Measurements from ENCODE around the gene PLAAT3.
A peak's percentile ranks its signal among the peaks of the same experiment; 100 is the strongest.
"Not testable (repeated sequence)": the region's sequence is repeated elsewhere in the genome, so short reads cannot be mapped to it uniquely, and the experiment has no call there.

The PLAAT3 gene

DNA sequence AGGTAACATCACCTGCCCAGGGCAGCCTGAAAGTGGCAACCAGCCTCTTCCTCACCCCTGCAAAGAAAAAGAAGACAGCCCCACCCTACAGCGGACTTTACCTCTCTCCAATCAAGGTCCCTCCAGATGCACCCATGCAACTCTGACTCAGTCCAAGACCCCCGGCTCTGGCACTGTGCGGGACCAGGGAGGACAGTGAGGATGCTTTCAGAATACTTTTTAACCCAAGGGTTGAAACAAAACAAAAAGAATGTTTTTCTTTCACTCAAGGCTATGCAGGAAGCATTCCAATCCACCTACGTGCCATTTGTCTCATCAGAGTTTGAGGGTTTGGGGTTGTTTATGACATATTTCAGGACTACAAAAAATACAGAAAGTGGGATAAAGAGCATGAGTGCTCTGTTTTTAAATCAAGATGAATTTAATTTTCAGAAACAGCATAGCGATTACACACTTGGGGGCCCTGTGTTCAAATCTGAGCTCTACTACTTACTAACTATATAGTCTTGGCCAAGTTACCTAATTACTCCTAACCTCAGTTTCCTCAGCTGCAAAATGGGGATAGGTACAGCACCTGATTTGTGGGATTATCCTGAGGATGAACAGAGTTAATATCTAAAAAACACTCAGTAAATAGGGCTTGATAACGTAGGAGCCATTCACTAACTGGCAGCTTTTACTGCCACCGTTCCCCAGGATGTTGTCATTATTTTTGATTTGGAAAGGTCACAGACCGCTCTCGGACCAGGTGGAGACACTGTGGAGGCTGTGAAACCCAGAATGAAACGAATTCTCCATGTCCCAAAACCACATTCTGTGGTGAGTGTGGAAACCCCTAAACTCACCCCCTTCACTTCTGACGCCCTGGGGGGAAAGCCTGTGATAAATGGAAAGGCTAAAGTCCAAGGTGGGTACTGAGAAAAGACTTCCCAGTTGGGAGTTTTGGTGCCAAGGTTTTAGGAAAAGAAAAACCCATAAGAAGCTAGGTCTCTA, 5.6 kb downstream of the PLAAT3 start:
- DNase-seq (ENCODE audit: low spot score) = no peak

DNA sequence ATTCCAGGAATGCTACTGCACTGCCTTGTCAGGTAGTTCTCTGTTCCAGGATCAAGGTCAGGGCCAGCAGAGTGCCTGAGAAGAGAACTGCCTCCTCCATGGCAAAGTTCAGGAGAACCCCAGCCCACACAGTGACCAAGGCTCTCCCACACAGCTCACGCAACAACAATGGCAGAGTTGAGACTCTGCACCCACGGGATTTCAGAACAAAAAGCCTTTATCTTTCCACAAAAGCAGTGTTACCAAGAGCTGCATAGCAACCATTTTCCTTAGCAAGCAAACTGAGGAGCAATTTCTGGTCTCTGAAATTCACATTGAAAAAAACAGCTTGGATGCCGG, 11.1 kb downstream of the PLAAT3 start:
- DNase-seq (ENCODE audit: low spot score) = peak; percentile 77

DNA sequence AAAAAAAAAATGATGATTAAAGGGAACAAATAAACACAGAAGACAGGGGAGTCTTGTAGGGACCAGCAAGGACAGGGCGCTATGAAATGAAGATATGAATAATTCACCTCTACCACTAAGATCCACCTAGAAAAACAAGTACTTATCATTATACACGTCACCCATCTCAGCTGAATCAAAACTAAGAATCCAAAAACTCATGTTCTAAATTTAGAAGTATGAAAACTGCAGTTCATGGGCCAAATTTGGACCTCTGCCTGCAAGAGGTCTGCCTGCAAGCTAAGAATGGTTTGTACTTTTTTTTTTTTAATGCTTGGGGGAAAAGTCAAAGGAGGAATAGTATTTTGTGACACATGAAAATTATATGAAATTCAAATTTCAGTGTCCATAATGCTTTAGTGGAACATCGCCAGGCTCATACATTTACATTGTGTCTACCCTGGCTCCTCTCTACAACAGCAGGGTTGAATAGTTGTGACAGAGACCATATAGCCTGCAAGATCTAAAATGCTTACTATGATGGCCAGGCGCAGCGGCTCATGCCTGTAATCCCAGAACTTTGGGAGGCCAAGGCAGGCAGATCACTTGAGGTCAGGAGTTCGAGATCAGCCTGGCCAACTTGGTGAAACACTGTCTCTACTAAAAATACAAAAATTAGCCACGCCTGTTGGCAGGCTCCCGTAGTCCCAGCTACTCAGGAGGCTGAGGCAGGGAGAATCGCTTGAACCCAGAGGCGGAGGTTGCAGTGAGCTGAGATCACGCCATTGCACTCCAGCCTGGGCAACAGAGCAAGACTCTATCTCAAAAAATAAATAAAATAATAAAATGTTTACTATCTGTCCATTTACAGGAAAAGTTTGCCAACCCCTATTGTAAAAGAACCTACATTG, 11.7 kb downstream of the PLAAT3 start:
- not testable (repeated sequence) for DNase-seq (ENCODE audit: low spot score)

DNA sequence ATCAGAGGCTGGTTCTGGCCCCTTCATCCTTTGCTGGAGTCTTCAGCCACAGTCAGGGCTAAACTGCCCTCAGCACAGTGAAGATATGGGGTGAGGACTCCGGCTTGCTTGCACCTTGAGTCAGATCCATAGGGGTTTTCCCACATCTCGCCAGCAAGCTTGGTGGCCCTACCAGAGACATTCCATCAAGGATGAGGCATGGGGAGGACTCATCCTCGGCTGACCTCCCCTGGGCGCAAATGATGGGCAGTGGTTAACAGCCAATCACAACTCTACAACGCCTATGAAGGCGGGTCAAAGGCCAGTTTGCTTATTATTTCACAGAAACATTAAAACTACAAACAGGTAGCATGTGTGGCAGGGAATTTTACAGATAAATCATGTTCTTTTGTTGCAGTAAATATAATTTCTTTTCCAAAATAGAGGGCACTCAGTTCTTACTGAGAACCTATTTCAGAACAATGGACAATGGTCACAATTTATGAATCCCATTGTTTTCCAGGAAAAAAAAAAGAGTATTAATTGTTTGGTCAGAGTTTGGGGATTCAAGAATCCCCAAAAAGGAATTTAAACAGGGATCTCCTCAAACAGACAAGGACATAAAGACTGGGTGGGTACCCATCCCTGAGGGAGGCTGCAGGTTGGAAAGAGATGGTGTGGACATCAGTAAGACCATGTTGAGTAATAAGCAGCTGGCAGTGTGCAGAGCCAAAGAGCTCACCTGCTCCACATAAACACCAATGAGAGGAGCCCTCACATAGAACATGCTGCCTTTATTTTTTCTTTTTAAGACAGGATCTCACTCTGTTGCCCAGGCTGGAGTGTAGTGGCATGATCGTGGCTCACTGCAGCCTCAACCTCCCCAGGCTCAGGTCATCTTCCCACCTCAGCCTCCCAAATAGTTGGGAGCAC, 14.8 kb downstream of the PLAAT3 start:
- DNase-seq (ENCODE audit: low spot score) = peak; percentile 68

DNA sequence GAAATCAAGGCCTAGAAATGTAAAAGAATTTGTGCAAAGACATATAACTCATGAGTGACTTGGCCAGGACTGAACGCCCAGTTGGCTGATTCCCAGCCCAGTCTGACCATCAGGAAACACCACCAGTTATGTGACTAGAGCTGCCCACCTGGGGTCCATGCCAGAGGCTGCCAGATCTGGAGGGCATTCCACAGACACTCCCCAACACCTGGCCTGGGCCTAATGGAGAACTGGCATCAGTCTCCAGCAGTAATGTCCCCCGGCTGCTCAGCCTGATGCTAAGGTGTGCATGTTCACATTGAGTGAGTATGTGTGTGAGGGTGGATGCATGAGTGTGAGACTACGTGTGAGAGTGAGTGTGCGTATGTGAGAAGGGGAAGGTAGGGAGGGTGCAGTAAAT, 15.7 kb downstream of the PLAAT3 start:
- DNase-seq (ENCODE audit: low spot score) = no peak

DNA sequence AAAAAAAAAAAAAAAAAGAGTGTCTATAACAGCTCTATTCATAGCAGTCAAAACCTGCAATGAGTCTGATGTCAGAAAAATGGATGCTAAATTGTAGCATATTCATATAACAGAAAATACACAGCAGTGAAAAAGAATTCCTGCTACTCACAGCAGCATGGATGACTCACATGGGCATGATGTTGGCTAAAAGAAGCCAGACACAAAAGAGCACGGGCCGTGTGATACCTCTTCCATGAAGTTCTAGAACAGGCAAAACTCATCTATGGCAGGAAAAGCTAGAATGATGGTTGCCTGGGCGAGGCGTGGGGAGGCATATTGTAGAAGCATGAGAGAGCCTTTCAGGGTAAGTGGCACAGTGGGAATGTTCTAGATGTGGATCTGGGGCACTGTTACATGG, 18.9 kb downstream of the PLAAT3 start:
- no peak for DNase-seq (ENCODE audit: low spot score)

DNA sequence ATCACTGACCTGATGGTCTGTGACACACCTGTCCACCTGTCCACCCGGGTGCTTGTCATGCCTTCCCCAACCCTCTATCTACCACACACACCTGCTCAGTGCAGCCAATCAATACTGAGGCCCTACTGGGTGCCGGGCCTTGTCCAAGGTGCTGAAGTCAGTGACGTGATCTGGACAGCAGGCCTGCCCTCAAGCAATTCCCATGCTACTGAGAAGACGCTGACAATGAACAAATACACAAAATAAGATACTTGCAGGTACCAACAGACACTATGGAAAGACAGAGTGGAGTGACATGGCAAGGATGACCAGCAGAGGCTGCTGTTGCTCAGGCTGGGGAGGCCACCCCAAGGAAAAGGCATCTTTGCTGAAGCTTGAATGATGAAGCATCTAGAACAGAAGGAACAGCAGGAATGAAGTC, 21.2 kb downstream of the PLAAT3 start:
- DNase-seq (ENCODE audit: low spot score) = peak; percentile 77

DNA sequence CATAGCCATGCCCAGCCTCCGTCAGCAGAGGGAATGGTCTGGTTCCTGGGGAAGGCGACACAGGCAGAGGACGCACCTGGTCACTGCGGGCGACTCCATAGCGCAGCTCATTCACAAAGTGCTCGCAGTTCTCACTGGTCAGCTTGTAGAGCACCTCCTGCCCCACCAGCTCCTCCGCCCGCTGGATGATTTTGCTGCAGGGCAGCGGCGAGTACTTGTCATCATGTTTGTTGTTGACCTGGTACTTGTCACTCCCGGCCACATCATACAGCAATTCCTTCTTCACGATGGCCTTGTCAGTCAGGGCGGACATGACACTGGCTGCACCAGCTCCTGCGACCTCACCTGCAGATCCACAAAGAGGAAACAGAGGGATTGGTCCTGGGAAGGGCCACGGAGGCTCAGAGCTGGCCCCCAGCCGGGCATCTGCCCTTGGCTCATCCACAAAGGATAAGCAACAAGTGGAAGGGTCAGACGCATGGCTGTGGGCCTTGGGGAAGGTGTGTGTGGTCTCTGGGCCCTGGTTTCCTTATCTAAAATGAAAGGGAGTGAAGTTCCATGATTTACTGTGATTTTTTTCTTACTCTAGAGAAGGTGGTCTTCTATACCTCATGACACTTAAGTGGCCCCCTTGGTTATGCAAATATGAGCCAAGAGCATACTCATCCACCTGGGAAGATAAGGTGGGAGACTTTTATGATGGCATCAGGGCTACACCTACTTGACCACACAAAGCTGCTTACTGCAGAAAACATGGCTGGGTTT, 24.0 kb downstream of the PLAAT3 start:
- no peak for DNase-seq (ENCODE audit: low spot score)

DNA sequence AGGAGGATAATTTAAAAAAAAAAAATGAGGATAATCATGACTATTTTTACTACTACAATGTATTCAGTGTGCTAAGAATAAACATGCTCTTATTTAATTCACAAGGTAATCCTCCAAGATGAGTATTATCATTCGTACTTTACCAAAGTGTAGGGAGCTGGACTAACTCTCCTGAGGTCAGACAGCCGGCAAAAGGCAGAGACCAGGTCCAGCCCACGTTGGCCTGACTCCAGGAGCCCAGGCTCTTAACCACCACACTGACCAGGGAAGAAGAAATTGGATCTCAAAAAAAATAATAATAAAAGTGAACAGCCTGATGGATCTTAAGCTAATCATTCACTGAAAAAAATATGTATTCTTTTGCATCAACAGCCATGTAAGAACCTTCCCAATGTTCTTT, 25.2 kb downstream of the PLAAT3 start:
- no peak for DNase-seq (ENCODE audit: low spot score)

DNA sequence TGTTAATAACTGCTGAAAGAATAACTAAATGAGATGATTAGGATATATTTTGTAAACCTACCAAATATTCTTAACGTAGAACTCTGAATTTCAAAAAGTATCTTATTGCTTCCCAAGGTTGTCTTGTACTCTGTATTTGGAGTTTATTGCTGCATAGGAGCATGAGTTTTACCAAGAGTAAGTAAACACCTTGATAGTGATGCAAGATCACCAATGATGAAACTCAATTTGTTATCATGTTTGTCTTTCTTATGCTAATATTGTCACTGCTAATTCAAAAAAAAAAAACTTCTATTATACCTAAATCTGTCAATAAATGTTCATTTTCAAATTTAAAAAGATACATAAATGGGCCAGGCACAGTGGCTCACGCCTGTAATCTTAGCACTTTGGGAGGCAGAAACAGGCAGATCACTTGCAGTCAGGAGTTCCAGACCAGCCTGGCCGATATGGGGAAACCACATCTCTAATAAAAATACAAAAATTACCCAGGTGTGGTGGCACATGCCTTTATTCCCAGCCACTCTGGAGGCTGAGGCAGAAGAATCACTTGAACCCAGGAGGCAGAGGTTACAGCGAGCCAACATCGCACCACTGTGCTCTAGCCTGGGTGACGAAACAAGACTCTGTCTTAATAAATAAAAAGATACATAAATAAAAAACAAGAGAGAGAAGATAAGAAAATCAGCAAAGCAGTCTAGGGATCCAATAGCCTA, 27.6 kb downstream of the PLAAT3 start:
- no peak for DNase-seq (ENCODE audit: low spot score)

DNA sequence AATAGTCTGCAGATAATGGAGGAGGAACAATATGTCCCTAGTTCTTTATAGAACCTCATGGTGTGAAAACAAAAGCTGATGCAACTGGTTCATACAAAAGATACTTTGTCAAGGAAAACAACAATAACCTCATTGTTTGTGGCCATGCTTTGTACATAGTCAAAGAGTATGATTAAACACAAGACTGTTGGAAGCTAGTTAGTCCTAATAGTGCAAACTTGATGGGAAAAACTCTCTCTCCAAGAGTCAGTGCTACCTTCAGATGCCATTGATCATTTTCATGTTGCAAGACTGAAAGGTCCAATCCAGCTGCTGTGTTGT, 30.9 kb downstream of the PLAAT3 start:
- DNase-seq (ENCODE audit: low spot score) = no peak

DNA sequence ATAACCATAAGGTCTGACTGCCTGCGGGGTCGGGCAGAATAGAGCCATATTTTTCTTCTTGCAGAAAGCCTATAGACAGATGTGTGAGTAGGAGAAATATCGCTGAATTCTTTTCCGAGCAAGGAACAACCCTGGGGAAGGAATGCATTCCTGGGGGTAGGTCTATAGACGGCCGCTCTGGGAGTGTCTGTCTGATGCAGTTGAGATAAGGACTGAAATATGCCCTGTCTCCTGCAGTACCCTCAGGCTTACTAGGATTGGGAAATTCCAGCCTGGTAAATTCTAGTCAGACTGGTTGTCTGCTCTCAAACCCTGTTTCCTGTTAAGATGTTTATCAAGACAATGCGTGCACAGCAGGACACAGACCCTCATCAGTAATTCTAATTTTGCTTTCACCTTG, 33.0 kb downstream of the PLAAT3 start:
- DNase-seq (ENCODE audit: low spot score) = not testable (repeated sequence)

DNA sequence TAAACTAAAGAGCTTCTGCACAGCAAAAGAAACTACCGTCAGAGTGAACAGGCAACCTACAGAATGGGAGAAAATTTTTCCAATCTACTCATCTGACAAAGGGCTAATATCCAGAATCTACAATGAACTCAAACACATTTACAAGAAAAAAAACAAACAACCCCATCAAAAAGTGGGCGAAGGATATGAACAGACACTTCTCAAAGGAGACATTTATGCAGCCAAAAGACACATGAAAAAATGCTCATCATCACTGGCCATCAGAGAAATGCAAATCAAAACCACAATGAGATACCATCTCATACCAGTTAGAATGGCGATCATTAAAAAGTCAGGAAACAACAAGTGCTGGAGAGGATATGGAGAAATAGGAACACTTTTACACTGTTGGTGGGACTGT, 35.4 kb downstream of the PLAAT3 start:
- DNase-seq (ENCODE audit: low spot score) = not testable (repeated sequence)

DNA sequence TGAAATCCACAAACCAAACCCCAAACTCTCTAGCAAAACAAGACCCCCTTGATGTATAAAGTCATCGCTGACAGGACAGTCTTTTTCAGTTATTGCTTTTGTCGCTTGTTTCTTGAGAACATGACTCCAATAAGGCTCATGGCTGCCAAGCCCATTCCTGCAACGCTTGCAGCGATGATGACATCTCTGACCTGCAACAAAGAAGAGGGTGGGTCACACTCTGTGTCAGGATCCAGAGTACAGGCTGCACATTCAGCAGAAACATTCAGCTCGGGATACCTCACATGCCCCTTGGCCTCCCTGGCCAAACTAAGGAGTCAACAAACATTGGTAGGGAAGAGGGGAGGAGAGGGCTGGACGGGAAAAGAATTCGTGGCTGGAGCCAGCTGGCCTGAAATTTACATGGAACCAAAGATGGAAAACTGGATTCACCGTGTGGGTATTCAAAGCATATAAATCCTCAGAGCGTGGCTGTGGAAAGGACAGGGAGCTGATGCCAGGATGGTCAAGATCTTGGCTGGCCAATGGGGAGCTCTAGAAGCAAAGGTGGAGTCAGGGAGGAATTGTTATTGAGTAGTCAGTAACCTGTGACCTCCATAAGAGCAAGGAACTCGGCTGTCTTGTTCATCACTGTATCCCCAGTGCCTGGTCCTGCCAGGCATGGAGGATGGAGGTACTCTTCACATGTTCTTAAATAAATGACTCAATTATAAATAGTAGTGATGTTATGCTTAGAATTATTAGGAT, 39.2 kb downstream of the PLAAT3 start:
- DNase-seq (ENCODE audit: low spot score) = no peak

DNA sequence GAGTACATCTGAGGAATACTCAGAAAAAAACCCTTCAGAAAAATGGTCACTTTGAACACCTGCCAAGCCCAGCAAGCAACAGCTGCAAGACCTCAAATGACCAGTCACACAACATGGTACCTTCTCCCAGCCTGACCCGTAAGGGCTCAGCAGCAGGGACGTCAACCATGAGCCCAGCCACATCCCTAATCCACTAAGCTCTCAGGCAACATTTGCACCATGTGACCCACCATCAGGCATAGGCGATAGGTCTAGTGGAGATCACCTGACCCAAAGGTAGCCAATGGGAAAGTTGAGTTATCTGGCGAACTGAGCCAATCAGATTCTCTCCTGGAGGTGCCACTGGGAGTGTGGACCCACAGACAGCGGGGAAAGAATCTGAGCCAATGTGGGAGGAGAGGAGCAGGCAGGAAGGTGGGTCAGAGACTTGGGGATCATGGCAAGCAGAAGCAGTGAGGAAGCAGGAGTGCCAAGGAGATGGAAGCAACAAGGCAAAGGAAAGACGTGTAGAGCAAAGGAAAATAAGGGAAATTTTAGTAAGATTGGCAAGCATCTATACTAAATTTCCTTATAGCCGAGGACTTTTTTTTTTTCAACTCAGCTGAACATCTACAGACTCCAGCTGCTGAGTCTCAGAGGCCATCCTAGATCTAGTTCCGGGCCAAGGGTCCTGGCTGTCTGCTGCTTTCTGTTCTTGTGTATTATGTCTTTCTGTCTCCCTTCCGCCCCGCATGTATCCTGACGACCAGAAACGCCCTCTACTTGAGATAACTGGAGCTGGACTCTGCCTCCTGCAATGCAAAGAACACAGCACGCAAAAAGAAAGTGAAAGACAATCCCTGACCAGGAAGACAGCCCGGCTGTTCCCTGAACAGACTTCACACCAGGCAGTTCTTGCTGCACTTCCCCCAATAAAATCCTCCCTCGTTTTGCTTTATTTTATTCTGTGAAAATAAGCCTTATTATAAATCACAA, 40.1 kb downstream of the PLAAT3 start:
- DNase-seq (ENCODE audit: low spot score) = no peak

DNA sequence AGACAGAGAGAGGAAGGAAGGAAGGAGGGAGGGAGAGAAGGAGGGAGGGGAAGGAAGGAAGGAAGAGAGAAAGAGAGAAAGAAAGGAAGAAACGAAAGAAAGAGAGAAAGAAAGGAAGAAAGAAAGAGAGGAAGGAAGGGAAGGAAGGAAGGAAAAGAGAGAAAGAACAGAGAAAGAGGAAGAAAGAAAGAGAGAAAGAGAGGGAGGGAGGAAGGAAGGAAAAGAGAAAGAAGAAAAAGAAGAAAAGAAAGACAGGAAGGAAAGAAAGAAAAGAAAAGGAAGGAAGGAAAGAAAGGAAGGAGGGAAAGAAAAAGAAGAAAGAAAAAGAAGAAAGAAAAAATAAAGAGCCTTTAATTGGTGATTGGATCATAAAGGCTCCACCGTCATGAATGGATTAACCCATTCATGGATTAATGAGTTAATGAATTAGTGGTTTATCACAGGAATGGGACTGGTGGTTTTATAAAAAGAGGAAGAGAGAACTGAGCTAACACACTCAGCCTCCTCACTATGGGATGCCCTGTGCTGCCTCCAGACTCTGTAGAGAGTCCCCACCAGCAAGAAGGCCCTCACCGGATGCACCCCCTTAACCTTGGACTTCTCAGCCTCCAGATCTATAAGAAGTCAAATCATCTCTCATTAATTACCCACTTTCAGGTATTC, 42.1 kb downstream of the PLAAT3 start:
- no peak for DNase-seq (ENCODE audit: low spot score)

DNA sequence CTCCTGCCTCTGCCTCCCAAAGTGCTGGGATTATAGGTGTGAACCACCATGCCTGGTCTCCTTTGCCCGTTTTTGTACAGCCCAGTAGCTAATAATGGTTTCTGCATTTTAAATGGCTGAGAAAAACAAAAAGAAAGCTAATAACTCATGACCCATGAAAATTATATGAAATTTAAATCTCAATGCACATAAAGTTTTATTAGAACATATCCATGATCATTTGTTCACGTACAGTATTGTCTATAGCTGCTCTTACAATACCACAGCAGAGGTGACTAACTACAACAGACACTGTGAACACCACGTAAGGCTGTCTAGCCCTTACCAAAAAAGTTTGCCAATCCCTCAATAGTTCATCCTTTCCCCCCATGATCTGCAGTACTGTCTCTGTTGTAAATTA, 44.7 kb downstream of the PLAAT3 start:
- no peak for DNase-seq (ENCODE audit: low spot score)

Data from HuH-7.5 (cell line).